Measurements from ENCODE around the gene NLRP12. TPM values are rescaled to one million over a fixed set of nuclear protein-coding genes. Genes with fewer than 3 reads are reported as not detected.

Gene NLRP12
- total and polyA plus RNA-seq, 10 donors: 0.24 to 29.8 (median 9.1) TPM

- no peak for DNase-seq
- intact Hi-C loops (cut with DNase I; ENCODE audit: low total_unique reads): no loop called here
- peaks cover 0 to 55% (median 0%) of the 10 kb centered on the region in 7 donors for H3K27me3 ChIP-seq (replicated peaks in 1 of 7)
- no peaks in the 10 kb centered on the region for H3K36me3 ChIP-seq
- H3K4me3 ChIP-seq: no peak overlapping the region
- peaks cover 0 to 52% (median 3%) of the 10 kb centered on the region in 6 donors for H3K4me1 ChIP-seq
- 70 to 86% (median 80%) methylated on average over 7 of the region's 7 CpGs for WGBS, 5 donors
- H3K9me3 ChIP-seq: no peaks in the 10 kb centered on the region
- TF ChIP-seq POLR2AphosphoS5 (IDR thresholded peaks at IDR 0.05) (no peak), POLR2A (IDR thresholded peaks at IDR 0.05) (no peak), CTCF (IDR thresholded peaks at IDR 0.05 in 8 of 11, conservative IDR thresholded peaks at IDR 0.05 in 3 of 11) (no peak)
- H3K27ac ChIP-seq: no peak overlapping the region
Observed at GRCh38 chr19:53826876-53827275, 2.8 kb upstream of the NLRP12 start.

- H3K27ac ChIP-seq: peak overlapping the region in 7 of 8 donors; percentile 79 to 97 (median 91)
- H3K36me3 ChIP-seq: peaks cover 0 to 4% (median 0%) of the 10 kb centered on the region in 6 donors
- WGBS, 5 donors: 59 to 77% (median 60%) methylated on average over 12 of the region's 12 CpGs
- H3K4me3 ChIP-seq: peak overlapping the region in 4 of 8 donors; percentile 15 to 63 (median 34)
- H3K4me1 ChIP-seq: peaks cover 0 to 34% (median 3%) of the 10 kb centered on the region in 6 donors
- DNase-seq: peak; percentile 74
- no peaks in the 10 kb centered on the region for H3K9me3 ChIP-seq
- peaks cover 0 to 30% (median 0%) of the 10 kb centered on the region in 7 donors for H3K27me3 ChIP-seq (replicated peaks in 1 of 7)
- no peak for TF ChIP-seq CTCF (IDR thresholded peaks at IDR 0.05 in 8 of 11, conservative IDR thresholded peaks at IDR 0.05 in 3 of 11)
- no peak for TF ChIP-seq POLR2AphosphoS5 (IDR thresholded peaks at IDR 0.05)
- TF ChIP-seq POLR2A (IDR thresholded peaks at IDR 0.05): no peak
- intact Hi-C loops (cut with DNase I; ENCODE audit: low total_unique reads): no loop called here
Observed at GRCh38 chr19:53823380-53824120, 564 bp downstream of the NLRP12 start.

- peaks cover 0 to 39% (median 0%) of the 10 kb centered on the region in 6 donors for H3K36me3 ChIP-seq
- H3K9me3 ChIP-seq: no peaks in the 10 kb centered on the region
- no peak overlapping the region for H3K4me3 ChIP-seq
- H3K27me3 ChIP-seq (replicated peaks in 1 of 7): peaks cover 0 to 21% (median 0%) of the 10 kb centered on the region in 7 donors
- no peak for TF ChIP-seq POLR2A (IDR thresholded peaks at IDR 0.05)
- TF ChIP-seq CTCF (IDR thresholded peaks at IDR 0.05 in 8 of 11, conservative IDR thresholded peaks at IDR 0.05 in 3 of 11): no peak
- TF ChIP-seq POLR2AphosphoS5 (IDR thresholded peaks at IDR 0.05): no peak
- peaks cover 0 to 13% (median under 1%) of the 10 kb centered on the region in 6 donors for H3K4me1 ChIP-seq
- no peak for DNase-seq
- H3K27ac ChIP-seq: peak overlapping the region in 4 of 8 donors; percentile 38 to 78 (median 74)
- WGBS, 5 donors: 59 to 75% (median 60%) methylated on average over 5 of the region's 5 CpGs
- intact Hi-C loops (cut with DNase I; ENCODE audit: low total_unique reads): no loop called here
Observed at GRCh38 chr19:53819861-53820260, 4.3 kb downstream of the NLRP12 start.

GRCh38 chr19:53818756-53819155 is 5.4 kb downstream of the NLRP12 start:
- Histone ChIP-seq H3K27ac (no peak overlapping the region), H3K4me1 (peaks cover 0 to 7% (median 0%) of the 10 kb centered on the region in 6 donors), H3K9me3 (no peaks in the 10 kb centered on the region), H3K27me3 (replicated peaks in 1 of 7) (peaks cover 0 to 10% (median 0%) of the 10 kb centered on the region in 7 donors), H3K36me3 (peaks cover 0 to 50% (median 0%) of the 10 kb centered on the region in 6 donors), H3K4me3 (no peak overlapping the region)
- WGBS, 5 donors: 86 to 93% (median 91%) methylated on average over 13 of the region's 13 CpGs
- DNase-seq: no peak
- intact Hi-C loops (cut with DNase I; ENCODE audit: low total_unique reads): no loop called here
- TF ChIP-seq POLR2AphosphoS5 (IDR thresholded peaks at IDR 0.05): no peak
- no peak for TF ChIP-seq CTCF (IDR thresholded peaks at IDR 0.05 in 8 of 11, conservative IDR thresholded peaks at IDR 0.05 in 3 of 11)
- TF ChIP-seq POLR2A (IDR thresholded peaks at IDR 0.05): no peak
